Breast epithelium (tissue), 3 donors: ENCODE results near the gene ZC3H7A.

Experiments
- CTCF ChIP-seq, 3 donors: fragments of 450-650 bp; IDR thresholded peaks; one replicate each; pipeline ENCODE4 v1.5.1; 2016 to 2017; ENCODE audit warnings: antibody characterized with exemption in 3 of 3, mild to moderate bottlenecking in 3 of 3, moderate library complexity in 3 of 3
- POLR2A ChIP-seq: fragments of 450-650 bp; IDR thresholded peaks from one replicate; pipeline ENCODE4 v1.6.1; 2016; ENCODE audit warnings: antibody characterized with exemption, mild to moderate bottlenecking, moderate library complexity
- POLR2AphosphoS5 ChIP-seq, 3 donors: sonication (generic); formaldehyde crosslinking; IDR thresholded peaks; one replicate each; pipeline ENCODE4 v1.6.1; 2017; ENCODE audit warnings: antibody characterized with exemption in 3 of 3

DNA sequence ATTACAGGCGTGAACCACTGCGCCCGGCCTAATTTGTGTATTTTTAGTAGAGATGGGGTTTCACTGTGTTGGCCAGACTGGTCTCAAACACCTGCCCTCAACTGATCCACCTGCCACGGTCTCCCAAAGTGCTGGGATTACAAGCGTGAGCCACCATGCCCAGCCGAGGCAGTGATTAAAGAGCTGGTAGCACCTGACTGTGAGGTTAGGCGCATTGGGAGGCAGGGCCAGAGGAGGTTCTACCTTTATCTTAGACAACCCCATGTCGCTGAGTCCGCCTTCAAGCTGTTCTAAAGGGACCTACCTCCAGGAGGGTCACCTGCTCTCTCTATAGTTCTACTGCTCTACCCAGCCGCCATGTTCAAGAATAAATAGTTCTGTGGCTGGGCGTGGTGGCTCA lies 46.1 kb upstream of the ZC3H7A start:
- no peak for TF ChIP-seq CTCF (IDR thresholded peaks at IDR 0.05)
- no peak for TF ChIP-seq POLR2AphosphoS5 (IDR thresholded peaks at IDR 0.05)
- TF ChIP-seq POLR2A, result no peak
